DMS53 (cell line): ENCODE results near the gene GAA.
A peak's percentile ranks its signal among the peaks of the same experiment; 100 is the strongest.

ENCODE experiments used
- DNase-seq: peaks from one replicate; lab custom pipeline; 2025; lab: John Stamatoyannopoulos, UW

Gene GAA

DNA sequence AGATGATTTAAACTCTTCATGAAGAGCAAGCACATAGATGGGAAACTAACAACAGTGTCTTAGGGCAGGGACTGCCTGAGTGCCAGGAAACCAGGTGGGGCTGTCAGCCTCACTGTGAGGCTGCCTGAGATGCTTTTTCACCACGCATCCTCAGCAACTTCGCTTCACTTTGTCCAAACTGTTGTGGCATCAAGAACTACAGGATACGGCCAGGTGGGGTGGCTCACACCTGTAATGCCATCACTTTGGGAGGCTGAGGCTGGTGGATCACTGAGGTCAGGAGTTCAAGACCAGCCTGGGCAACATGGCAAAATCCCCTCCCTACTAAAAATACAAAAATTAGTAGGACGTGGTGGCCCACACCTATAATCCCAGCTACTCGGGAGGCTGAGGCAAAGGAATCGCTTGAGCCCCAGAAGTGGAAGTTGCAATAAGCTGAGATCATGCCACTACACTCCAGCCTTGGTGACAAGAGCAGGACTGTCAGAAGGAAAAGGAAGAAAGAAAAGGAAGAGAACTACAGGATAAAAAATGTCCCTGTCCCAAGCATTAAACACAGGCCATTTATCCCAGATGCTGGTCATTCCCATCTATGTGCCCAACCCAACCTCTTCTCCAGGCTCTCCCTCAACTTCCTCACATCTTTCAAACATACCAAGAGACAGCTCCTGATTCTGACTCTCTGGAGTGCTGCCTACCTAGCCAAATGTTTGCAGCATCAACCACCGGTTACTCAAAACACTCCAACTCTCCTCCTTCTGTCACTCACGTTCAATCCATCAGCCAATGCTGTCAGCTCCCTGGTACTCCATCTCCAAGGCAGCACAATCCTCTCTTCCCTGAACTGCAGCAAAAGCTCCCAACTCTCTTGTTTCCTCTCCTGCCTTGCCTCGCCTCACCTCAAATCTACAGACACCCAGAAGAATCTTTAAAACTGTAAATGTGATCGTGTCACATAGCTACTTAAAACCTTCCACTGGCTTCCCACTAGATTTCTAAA is 44.0 kb downstream of the GAA start:
- DNase-seq = peak; percentile 25

DNA sequence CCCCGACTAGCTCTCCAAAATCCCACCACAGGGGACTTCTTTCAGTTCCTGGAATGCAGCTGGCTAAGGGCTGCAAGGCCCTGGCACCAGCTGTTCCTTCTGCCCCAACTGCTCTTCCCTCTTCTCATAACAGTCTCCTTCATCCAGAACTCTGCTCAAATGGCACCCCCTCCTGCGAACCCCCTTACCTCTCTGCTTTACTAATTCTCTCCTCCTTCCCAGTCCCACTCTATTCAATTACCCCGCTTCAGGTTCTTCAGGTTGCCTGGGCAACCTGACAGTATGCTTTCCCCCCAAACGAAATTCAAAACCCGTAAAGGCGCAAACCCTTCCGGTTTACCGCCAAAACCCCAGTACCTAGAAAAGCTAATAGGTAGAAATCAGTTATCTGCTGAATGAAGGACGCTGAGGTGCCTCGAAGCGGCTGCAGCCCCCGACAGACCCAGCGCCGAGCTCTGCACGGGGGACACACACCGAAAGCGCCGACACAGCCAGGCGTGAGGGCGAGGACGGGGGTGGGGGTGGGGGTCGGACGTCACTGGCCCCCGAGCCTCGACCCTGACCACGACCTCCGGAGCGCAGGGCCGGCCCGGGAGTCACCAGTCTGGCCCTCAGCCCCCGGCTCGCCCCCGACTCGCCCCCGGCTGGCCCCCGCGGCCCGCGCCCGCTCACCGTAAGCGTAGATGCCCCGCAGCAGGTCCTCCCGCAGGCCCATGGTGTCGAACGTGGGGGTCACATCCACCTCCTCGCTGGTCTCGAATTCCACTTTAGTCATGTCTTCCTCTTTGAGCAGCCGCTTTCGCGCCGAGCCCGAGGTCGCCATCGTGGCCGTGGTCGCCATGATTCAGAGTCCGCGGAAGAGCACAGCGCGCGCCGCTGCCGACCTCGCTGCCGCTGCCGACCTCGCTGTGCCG is 45.0 kb downstream of the GAA start:
- peak; percentile 50 for DNase-seq

DNA sequence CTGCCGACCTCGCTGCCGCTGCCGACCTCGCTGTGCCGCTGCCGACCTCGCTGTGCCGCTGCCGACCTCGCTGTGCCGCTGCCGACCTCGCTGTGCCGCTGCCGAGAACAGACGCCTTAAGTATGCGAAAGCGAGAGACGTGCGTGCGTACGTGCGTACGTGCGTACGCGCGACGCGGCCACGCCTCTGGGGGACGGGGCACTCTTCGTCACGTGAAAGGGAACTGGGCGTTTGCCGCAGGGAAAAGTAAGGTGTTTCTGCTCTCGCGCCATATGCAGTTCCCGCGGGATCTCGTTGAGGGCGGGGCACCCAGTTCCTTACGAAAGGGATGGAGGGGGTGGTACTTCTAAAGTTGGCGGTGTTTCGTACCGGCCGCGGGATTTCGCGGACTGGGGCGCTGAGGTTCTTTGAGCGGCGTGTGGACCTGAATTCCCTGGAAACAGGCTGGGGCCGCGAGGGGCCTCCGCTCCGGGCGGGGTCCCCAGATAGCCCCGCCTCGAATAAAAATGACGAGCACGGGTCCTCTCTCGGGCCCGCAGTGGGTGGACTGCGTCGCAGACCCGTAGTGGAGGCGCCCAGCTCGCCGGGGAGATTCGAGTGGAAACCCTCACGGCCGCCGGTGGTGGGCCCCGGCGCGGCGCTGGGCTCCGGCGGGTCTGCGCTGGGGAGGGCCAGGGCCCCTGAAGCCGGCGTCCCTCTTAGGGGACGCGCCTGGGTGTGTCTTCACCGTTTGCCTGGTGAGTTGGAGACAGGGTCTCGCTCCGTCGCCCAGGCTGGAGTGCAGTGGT is 45.8 kb downstream of the GAA start, which contains the start of gene EIF4A3:
Gene EIF4A3 (minus strand): TSS at position 94 of the 788 bp plus-strand sequence. CDS start 167 bp downstream, outside the sequence.
- DNase-seq = peak; percentile 100

DNA sequence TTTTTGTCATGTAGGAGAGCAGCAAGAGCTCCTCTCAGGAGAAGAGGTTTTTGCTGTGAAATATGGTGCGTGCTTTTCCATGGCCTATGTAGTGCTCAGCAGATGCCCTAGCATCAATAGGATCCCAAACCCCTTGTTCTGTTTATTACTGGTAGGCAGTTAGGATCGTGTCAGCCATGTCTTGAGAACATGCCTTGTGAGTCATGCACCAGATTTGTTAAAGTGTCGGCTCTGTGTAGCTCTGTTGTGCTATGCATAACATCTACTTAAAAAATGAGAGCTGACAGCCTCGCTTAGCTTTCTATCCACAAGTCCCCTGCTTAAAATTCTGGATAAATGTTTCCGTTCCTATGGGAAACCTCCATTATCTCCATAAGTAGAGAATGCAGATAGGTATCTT is 50.0 kb downstream of the GAA start:
- no peak for DNase-seq

DNA sequence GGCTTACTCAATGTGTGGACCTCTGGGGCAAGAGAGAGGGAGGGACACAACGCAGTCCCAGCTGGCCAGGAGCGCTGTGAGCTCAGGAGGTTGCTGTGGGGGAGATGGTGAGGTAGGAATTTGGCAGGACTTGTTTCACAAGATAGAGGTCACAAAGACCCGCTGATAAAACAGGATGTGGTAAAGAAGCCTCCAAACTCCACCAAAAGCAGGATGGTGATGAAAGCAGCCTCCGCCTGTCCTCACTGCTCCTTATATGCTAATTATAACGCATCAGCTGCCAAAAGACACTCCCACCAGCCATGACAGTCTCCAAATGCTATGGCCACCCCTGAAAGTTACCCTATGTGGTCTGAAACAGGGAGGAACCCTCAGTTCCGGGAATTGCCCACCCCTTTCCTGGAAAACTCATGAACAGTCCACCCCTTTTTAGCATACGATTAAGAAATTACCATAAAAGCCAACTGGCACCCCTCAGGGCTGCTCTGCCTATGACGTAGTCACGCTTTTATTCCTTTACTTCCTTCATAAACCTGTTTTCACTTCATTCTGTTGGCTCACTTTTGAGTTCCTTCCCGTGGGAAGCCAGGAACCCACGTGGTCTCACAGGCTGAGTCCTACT is 50.8 kb downstream of the GAA start:
- DNase-seq = no peak

DNA sequence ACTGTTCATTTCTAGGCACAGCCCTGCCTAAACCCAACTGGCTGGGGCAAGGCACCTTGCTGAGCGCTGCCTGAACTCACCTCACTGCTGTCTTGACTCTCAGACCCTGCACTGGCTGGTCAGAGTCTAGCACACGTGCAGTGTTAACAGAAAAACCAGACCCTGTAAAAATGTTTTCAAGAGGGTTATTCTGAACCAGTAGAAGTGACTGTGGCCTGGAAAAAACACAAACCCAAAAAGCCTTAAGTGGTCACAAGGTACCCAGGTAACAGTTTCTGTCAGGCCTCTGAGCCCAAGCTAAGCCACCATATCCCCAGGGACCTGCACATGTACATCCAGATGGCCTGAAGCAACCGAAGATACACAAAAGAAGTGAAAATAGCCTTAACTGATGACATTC is 51.6 kb downstream of the GAA start:
- no peak for DNase-seq

DNA sequence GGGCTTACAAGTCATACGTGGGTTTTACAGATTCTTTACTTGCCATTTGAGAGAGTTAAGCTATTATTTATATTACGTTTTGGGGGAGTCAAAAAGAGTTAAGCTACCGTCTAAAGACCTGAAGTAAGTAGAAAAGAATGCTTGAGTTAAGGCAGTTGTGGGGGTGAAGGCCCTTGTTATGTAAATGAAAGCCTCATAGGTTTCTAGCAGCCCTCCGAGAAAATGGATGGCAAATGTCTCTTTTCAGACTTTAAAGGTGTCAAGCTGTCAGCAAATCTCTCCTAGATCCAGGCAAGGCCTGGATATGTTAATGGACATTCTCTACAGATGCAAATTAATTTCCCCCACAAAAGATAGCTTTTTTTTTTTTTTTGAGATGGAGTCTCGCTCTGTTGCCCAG is 52.8 kb downstream of the GAA start:
- DNase-seq = no peak

DNA sequence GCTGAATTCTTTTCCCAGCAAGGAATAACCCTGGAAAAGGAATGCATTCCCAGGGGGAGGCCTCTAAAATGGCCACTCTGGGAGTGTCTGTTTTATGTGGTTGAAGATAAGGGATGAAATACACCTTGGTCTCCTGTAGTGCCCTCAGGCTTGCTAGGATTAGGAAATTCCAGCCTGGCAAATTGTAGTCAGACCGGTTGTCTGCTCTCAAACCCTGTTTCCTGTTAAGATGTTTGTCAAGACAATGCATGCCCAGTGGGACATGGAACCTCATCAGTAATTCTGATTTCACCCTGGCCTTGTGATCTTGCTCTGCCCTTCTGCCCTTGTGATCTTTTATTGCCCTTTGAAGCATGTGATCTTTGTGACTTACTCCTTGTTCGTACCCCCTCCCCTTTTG is 54.2 kb downstream of the GAA start:
- DNase-seq = peak; percentile 57

DNA sequence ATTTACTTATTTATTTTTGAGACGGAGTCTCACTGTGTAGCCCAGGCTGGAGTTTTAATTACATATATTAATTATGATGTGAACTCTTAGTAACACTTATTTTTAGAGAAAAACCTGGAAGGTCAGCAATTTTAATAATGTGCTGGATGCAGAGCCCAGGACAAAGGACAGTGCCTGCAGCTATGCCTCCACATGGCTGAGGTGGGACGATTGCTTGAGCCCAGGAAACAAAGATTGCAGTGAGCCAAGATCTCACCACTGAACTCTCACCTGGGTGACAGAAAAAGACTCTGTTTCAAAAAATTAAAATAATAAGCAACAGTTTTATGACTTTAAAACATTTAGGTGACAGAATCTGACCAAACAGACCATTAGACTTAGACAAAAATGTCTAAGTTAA is 57.5 kb downstream of the GAA start:
- DNase-seq = no peak

DNA sequence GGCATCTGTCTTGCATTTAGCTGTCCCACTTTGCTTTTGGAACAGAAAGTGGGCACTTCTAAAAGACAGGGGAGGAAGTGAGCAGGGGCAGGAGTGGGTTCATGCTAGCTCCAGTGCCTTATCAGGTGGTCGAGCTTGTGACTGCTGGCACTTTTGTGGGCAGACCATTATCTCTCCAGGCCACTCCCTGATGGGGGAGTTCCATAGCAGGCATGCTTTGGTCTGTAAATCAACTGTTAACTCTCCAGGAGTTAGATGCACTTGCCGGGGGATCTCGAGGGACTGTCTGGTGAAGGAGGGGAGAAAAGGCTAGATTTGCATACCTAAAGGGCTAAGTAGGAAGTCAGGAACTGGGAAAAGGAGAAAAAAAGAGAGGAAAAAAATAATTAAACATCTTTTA is 59.2 kb downstream of the GAA start:
- DNase-seq = no peak

DNA sequence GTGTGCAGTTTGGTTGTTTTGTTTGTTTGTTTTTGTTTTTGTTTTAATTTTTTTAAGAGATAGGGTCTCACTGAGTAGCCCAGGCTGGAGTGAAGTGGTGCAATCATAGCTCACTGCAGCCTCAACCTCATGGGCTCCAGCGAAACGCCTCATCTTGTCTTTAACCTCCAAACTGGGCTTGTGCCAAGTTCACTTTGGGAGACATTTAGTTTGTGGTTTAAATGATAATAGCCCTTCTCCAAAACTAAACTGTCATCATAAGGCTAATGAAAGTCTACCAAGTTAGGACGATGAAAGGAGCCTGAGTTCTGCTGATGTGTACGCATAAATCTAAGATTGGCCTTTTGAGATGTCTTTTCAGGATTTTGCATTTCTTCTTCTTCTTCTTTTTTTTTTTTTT is 62.0 kb downstream of the GAA start:
- DNase-seq = no peak

DNA sequence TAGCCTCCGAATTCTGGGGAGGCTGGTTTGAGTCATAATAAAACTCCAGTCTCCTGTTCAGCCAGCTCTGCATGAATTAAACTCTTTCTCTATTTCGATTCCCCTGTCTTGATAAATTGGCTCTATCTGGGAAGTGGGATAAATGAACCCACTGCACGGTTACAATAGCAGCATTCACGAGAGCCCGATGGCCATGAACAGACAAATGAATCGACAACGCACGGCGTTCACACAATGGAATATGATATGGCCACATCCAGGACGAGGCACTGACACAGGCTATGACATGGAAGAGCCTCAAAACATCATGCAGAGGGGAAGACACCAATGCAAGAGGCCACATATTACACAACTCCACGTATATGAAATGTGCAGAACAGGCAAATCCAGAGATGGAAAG is 62.8 kb downstream of the GAA start:
- no peak for DNase-seq

DNA sequence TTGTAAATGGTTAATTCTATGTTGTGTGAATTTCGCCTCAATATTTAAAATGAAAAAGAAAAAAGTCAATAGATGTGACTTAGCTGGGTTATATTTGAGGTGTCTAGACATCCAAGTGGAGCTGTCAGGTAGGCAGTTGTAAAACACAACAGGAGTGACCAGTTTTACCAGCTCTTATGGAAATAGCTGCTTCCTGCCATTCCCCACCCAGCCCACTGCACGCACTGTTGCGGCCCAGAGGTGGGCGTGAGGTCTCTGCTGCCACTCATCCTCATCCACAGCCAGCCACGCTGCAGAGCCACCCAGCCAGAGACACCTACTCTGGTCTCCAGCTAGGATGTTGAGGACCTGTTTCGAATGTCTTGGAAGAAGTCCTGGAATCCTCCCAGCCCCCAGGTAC is 65.1 kb downstream of the GAA start:
- peak; percentile 44 for DNase-seq

DNA sequence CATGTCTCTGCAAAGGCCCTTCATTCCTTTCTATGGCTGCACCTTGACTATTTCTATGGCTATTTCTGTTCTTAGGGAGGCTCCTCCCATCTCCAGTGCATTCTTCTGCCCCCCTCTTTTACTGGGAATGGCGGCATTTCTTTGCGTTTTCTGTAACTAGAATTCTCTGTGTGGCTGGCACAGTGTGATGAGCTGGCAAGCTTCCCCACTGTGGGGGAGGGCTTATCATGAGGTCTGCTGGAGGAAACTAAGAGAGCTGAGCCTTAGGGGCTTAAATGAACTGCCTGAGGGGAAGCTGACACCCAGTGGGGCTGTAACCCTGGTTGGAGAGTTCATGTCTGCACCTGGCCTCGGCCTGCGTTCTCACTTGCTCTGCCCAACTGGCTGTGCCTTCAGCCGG is 67.0 kb downstream of the GAA start:
- DNase-seq = no peak

DNA sequence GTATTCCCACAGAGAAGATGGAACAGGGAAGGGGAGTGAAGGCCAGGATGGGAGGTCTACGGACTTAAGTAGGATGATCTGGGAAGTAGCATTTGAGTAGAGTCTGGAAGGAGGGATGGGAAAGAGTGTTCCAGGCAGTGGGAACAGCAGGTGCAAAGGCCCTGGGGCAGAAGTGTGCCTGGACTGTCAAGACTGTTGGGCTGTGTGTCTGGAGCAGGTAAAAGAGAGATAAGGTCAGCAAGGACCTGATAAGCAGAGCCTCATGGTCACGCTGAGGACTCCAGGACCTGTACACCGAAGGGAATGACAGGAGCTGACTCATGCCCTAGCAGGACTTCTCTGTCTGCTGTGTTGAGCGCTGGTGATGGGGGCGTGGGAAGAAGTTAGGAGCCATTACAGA is 67.7 kb downstream of the GAA start:
- no peak for DNase-seq
